ENCODE measurements around the gene MACF1. TPM values are rescaled to one million over a fixed set of nuclear protein-coding genes. Genes with fewer than 3 reads are reported as not detected.

Gene MACF1
- total RNA-seq, 4 donors from 2014 or later = 187 to 436 (median 261) TPM

DNA sequence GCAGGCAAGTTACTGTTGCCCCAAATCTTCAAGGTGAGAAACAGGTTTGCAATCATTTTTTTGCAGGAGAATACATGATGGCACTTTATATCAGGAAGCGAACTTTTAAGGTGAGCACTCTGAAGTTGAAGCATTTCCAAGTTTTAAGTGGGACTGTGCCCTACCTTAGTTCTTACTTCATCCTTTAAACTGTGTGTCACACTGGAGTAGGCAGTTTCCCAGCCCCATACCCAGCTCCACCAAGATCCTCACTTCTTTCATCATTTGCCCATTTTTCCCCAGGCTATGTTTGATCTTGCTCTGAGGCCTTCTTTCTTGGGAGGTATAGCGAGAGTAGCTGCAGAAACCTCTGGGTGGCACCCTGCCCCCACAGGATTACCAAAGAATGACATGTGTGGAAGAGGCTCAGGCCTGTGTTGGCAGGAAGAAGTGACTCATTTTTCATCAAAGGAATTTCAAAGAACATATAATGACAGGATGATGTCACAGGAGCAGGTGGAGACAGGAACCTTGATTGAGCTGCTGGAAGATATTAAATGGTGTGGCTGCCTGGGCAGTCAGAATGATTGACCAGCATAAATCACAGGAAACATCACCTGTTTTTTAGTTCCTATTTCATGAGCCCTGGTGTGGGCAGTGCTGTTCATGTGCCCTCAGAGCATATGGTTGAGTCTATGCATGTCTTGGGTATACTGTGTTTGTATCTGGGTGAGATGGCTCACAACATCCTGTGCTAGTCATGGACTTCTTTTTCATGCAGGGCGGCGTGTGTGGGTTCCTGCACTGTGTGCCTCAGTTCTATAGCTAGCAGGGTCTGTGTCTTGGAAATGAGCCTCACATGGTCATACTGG, 20.8 kb upstream of the MACF1 start:
- DNase-seq = peak; percentile 66 to 91 (median 69)
- Histone ChIP-seq H3K4me1 (peaks cover 0 to 17% (median 6%) of the 10 kb centered on the region in 4 donors), H3K36me3 (no peaks in the 10 kb centered on the region), H3K27me3 (no peaks in the 10 kb centered on the region), H3K4me3 (no peak overlapping the region), H3K9me3 (no peaks in the 10 kb centered on the region), H3K27ac (peak overlapping the region in 3 of 4 donors; percentile 21 to 75 (median 59))
- no peak for TF ChIP-seq POLR2A (IDR thresholded peaks at IDR 0.05)
- TF ChIP-seq CTCF (IDR thresholded peaks at IDR 0.05) = peak; percentile 46 to 78 (median 69)

- H3K36me3 ChIP-seq = no peaks in the 10 kb centered on the region
- DNase-seq = no peak
- H3K27ac ChIP-seq = peak overlapping the region in 2 of 4 donors; percentile 59 to 75
- no peaks in the 10 kb centered on the region for H3K27me3 ChIP-seq
- H3K4me3 ChIP-seq = no peak overlapping the region
- H3K4me1 ChIP-seq = peaks cover 0 to 13% (median 6%) of the 10 kb centered on the region in 4 donors
- TF ChIP-seq CTCF (IDR thresholded peaks at IDR 0.05) = no peak
- no peak for TF ChIP-seq POLR2A (IDR thresholded peaks at IDR 0.05)
- H3K9me3 ChIP-seq = no peaks in the 10 kb centered on the region
These were observed 20.1 kb upstream of the MACF1 start for GRCh38 chr1:39184354-39184818.

DNA sequence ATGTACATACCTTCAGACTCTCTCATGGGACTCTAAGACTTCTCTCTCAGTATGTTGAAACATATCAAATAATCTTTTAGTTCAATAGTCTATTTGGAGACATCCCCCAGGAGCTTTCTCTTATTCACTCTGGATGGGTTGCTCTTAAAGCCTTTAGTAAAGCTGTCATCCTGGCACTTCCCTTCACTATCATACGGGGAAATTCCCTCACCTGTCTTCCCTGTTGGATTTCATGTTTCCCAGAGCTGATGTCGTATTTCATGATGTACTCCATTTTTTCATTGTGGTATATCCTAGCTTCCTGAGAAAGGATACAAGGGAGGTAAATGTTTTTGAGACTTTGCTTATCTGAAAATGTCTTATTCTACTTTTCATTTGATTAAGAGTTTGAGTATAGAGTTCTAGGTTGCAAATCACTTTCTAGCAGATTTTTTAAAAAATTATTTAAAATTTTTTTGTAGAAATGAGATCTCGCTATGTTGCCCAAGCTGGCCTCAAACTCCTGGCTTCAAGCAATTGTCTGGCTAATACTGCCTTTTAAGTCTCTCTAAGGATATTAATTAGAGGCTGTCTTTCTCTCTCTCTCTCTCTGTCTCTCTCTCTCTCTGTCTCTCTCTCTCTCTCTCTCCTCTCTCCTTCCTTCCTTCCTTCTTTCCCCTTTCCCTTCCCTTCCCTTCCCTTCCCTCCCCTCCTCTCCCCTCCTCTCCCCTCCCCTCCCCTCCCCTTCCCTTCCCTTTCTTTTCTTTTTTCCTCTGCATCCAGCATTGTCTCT, 17.0 kb upstream of the MACF1 start:
- Histone ChIP-seq H3K27ac (no peak overlapping the region), H3K9me3 (no peaks in the 10 kb centered on the region), H3K4me1 (peaks cover 0 to 24% (median 6%) of the 10 kb centered on the region in 4 donors), H3K4me3 (no peak overlapping the region), H3K36me3 (no peaks in the 10 kb centered on the region), H3K27me3 (no peaks in the 10 kb centered on the region)
- no peak for DNase-seq
- TF ChIP-seq POLR2A (IDR thresholded peaks at IDR 0.05) (no peak), CTCF (IDR thresholded peaks at IDR 0.05) (no peak)

DNA sequence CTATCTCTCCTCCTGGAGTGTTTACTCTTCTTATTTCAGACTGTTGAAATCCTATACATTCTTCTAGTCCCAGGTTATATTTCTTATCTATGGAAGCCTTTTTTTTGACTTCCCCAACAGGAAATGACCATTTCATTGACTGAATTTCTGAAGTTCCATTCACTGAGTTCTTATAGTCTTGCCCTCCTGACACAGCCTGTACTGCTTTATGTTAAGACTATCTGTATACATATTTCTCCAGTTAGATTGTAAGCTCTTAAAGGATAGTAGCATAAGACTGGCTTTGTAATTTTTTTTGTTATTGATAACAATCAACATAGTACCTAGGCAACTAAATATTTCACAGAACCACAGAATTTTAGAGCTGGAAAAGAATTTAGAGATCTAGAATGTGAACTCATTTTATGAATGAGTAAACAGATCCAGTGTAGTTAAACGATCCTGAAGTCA, 14.9 kb upstream of the MACF1 start:
- Histone ChIP-seq H3K4me3 (no peak overlapping the region), H3K4me1 (peaks cover 0 to 14% (median 0%) of the 10 kb centered on the region in 4 donors), H3K27me3 (no peaks in the 10 kb centered on the region), H3K36me3 (no peaks in the 10 kb centered on the region), H3K9me3 (no peaks in the 10 kb centered on the region), H3K27ac (peak overlapping the region in 1 of 4 donors; percentile 0)
- DNase-seq = no peak
- TF ChIP-seq CTCF (IDR thresholded peaks at IDR 0.05) = no peak
- no peak for TF ChIP-seq POLR2A (IDR thresholded peaks at IDR 0.05)

- Histone ChIP-seq H3K4me3 (no peak overlapping the region), H3K27me3 (no peaks in the 10 kb centered on the region), H3K36me3 (no peaks in the 10 kb centered on the region), H3K9me3 (no peaks in the 10 kb centered on the region), H3K27ac (no peak overlapping the region), H3K4me1 (peaks cover 0 to 19% (median 1%) of the 10 kb centered on the region in 4 donors)
- DNase-seq = no peak
- no peak for TF ChIP-seq CTCF (IDR thresholded peaks at IDR 0.05)
- no peak for TF ChIP-seq POLR2A (IDR thresholded peaks at IDR 0.05)
These were observed 14.4 kb upstream of the MACF1 start for GRCh38 chr1:39190096-39190495.
